Rectal smooth muscle tissue (tissue), 1 donor: ENCODE results near the gene EPB41.
A peak's percentile ranks its signal among the peaks of the same experiment; 100 is the strongest.
"Not testable (repeated sequence)": the region's sequence is repeated elsewhere in the genome, so short reads cannot be mapped to it uniquely, and the experiment has no call there.

Experiments used
- H3K27ac ChIP-seq: one replicate; pipeline ENCODE4 v1.7.0; 2013; ENCODE audit warnings: low read depth, low read length, inconsistent platforms
- H3K27me3 ChIP-seq: one replicate; pipeline ENCODE4 v1.7.0; 2013; ENCODE audit warnings: low read length; ENCODE audit not compliant: control insufficient read depth, insufficient read depth
- H3K36me3 ChIP-seq: one replicate; pipeline ENCODE4 v1.7.0; 2013; ENCODE audit warnings: low read length; ENCODE audit not compliant: control insufficient read depth, insufficient read depth
- H3K4me1 ChIP-seq: one replicate; pipeline ENCODE4 v1.7.0; 2013; ENCODE audit warnings: low read length; ENCODE audit not compliant: control insufficient read depth, insufficient read depth
- H3K4me3 ChIP-seq: one replicate; pipeline ENCODE4 v1.7.0; 2013; ENCODE audit warnings: low read length
- H3K9ac ChIP-seq: one replicate; pipeline ENCODE4 v1.7.0; 2013; ENCODE audit warnings: low read length

Gene EPB41

GRCh38 chr1:29092704-29093103 lies 178.3 kb downstream of the EPB41 start:
- H3K27me3 ChIP-seq, H3K27ac ChIP-seq, H3K4me3 ChIP-seq, H3K36me3 ChIP-seq, H3K4me1 ChIP-seq, H3K9ac ChIP-seq: not testable (repeated sequence)

DNA sequence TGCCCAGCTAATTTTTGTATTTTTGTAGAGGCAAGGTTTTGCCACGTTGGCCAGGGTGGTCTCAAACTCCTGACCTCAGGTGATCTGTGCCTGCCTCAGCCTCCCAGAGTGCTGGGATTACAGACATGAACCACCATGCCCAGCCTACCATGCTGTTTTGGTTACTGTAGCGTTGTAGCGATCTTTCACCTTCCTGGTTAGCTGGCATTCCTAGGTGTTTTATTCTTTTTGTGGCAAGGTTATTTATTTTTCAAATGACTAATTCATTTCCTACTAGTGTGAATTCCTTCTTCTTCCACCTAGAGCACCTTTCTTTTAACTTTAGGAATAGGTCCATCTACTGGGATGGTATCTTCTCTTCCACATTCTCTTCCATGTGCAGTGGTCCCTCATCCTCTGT lies 180.1 kb downstream of the EPB41 start:
- Histone ChIP-seq H3K36me3 (no peaks in the 10 kb centered on the region), H3K4me3 (no peak overlapping the region), H3K27ac (no peak overlapping the region), H3K27me3 (no peaks in the 10 kb centered on the region), H3K9ac (no peak overlapping the region), H3K4me1 (peaks cover 2% of the 10 kb centered on the region)

GRCh38 chr1:29094954-29095353 lies 180.6 kb downstream of the EPB41 start:
- Histone ChIP-seq H3K27me3 (no peaks in the 10 kb centered on the region), H3K36me3 (no peaks in the 10 kb centered on the region), H3K4me3 (no peak overlapping the region), H3K27ac (no peak overlapping the region), H3K9ac (no peak overlapping the region), H3K4me1 (peaks cover 2% of the 10 kb centered on the region)

DNA sequence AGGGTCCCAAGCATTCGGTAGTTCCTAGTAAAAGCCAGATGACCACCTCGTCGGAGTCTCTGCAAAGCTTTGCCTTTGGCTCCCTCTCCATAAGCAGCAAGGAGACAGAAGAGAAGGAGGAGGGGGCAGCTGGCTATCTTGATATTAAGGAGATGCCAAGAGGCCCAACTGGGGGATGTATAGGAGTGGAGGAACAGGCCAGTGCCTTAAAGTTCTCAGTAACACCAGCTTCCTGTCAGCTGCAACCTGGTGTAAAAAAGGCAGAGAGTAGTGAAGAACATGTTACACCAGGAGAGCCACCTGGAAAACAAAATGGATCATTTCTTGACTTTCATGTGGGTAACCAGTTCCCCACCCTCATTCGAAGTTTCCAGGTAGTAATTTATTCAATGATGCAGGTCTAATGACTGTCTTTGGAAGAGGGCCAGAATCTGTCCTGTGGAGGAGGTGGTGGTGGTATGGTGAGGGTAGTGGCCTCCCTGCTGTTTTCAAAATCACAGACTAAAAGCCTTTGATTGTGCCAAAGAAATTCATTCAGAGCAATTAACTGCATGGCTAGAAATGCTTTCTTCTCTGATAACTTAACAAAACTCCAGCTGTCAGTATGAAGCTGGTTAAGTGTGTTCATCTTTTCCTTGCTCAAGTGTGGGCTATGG lies 182.0 kb downstream of the EPB41 start:
- Histone ChIP-seq H3K27me3 (no peaks in the 10 kb centered on the region), H3K9ac (no peak overlapping the region), H3K27ac (no peak overlapping the region), H3K36me3 (no peaks in the 10 kb centered on the region), H3K4me1 (no peaks in the 10 kb centered on the region), H3K4me3 (no peak overlapping the region)

GRCh38 chr1:29099286-29099685 lies 184.9 kb downstream of the EPB41 start:
- no peak overlapping the region for H3K4me3 ChIP-seq
- H3K27me3 ChIP-seq, result no peaks in the 10 kb centered on the region
- no peak overlapping the region for H3K9ac ChIP-seq
- H3K27ac ChIP-seq, result no peak overlapping the region
- no peaks in the 10 kb centered on the region for H3K36me3 ChIP-seq
- no peaks in the 10 kb centered on the region for H3K4me1 ChIP-seq

DNA sequence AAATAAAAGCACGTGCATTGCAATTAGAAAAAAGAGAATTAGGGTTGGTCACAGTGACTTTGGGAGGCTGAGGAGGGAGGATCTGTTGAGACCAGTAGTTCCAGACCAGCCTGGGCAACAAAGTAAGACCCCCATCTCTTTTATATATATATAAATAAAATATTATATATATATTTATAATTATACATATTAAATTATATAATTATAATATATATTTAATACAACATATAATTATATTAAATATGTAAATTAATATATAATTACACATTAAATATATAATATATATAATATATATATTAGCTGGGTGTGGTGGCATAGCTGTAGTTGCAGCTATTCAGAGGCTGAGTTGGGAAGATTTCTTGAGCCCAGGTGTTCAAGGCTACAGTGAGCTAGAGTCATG lies 186.1 kb downstream of the EPB41 start:
- no peak overlapping the region for H3K4me3 ChIP-seq
- no peaks in the 10 kb centered on the region for H3K27me3 ChIP-seq
- no peaks in the 10 kb centered on the region for H3K4me1 ChIP-seq
- H3K9ac ChIP-seq, result no peak overlapping the region
- H3K27ac ChIP-seq, result no peak overlapping the region
- H3K36me3 ChIP-seq, result no peaks in the 10 kb centered on the region

GRCh38 chr1:29105822-29106221 lies 191.5 kb downstream of the EPB41 start:
- H3K4me1 ChIP-seq, result no peaks in the 10 kb centered on the region
- no peak overlapping the region for H3K4me3 ChIP-seq
- H3K36me3 ChIP-seq, result no peaks in the 10 kb centered on the region
- H3K27me3 ChIP-seq, result no peaks in the 10 kb centered on the region
- H3K27ac ChIP-seq, result no peak overlapping the region
- H3K9ac ChIP-seq, result no peak overlapping the region

DNA sequence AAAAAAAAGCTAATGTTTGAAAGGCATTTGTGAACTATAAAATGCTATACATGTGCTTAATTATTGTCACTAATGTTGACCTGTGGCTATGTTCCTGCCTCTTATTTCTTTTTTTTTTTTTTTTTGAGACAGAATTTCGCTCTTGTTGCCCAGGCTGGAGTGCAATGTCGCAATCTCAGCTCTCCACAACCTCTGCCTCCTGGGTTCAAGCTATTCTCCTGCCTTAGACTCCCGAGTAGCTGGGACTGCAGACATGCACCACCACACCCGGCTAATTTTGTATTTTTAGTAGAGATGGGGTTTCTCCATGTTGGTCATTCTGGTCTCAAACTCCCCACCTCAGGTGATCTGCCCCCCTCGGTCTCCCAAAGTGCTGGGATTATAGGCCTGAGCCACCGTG lies 193.7 kb downstream of the EPB41 start:
- not testable (repeated sequence) for H3K4me3 ChIP-seq, H3K27ac ChIP-seq, H3K9ac ChIP-seq, H3K27me3 ChIP-seq, H3K4me1 ChIP-seq, H3K36me3 ChIP-seq

GRCh38 chr1:29112705-29113412 lies 198.5 kb downstream of the EPB41 start:
- Histone ChIP-seq H3K36me3 (peaks cover 6% of the 10 kb centered on the region), H3K4me3 (no peak overlapping the region), H3K9ac (no peak overlapping the region), H3K27ac (no peak overlapping the region), H3K27me3 (no peaks in the 10 kb centered on the region), H3K4me1 (no peaks in the 10 kb centered on the region)

DNA sequence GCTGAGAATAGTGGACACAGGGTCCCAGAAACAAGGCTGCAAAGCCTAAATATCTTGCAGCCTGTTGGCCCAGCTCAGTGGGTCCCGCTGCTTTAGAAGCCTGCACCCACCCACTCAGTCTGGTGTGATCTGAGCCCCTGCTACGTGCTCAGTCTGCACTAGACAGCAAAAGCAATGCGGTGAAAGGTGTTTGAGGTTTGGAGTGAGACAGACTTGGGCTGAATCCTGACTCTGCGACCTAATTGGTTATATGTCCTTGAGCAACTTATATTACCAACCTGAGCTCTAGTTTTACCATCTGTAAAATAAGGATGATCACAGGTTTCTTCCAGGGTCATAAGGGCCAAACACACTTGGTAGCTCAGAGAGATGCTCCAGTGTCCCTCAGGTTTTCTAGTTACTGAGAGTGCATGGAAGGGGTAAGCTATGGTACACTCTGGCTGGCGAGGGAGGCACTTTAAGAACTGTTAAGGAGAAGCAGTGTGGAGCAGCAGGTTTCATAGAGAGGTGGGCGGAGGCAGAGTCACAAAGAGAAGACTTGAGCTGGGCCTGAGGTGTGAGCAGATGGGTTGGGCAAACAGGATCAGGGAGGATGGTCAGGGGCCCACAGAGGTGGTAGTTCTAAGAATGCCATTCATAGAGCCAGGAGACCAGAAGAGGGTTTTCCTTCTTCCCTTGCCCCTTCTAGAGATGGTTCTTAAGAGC lies 199.2 kb downstream of the EPB41 start:
- peaks cover 6% of the 10 kb centered on the region for H3K36me3 ChIP-seq
- H3K9ac ChIP-seq, result no peak overlapping the region
- no peaks in the 10 kb centered on the region for H3K27me3 ChIP-seq
- no peak overlapping the region for H3K4me3 ChIP-seq
- no peak overlapping the region for H3K27ac ChIP-seq
- H3K4me1 ChIP-seq, result peaks cover 1% of the 10 kb centered on the region

GRCh38 chr1:29114654-29115053 lies 200.3 kb downstream of the EPB41 start:
- H3K4me1 ChIP-seq, result peaks cover 7% of the 10 kb centered on the region
- no peaks in the 10 kb centered on the region for H3K27me3 ChIP-seq
- H3K36me3 ChIP-seq, result peaks cover 6% of the 10 kb centered on the region
- H3K9ac ChIP-seq, result no peak overlapping the region
- H3K4me3 ChIP-seq, result no peak overlapping the region
- no peak overlapping the region for H3K27ac ChIP-seq

DNA sequence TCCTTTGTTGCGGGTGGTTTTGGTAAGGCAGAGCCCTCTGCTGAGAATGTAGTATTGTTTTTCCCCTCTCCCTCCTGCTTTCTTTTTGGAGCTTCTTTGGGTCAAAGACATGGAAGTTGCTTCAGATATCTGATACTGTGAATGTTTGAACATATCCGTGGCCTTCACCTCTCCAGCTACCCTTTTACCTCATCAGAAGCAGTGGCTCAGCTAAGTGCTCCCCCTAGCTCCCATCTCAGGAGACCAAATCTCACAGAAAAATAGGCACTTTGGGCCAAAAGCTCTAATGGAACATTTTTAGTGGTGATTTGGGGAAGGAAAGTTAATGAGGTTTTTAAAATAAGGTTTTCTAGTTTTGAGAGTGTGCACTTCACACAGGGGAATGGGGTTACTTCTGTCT lies 203.0 kb downstream of the EPB41 start:
- Histone ChIP-seq H3K36me3 (peaks cover 5% of the 10 kb centered on the region), H3K27ac (peak overlapping the region; percentile 6), H3K9ac (no peak overlapping the region), H3K27me3 (no peaks in the 10 kb centered on the region), H3K4me3 (no peak overlapping the region), H3K4me1 (peaks cover 13% of the 10 kb centered on the region)
